HEK293 (cell line): Measurements from ENCODE around the gene SYNE2.

Experiments
- TF ChIP-seq, protein P1 (sequence below): fragments of 450-650 bp; formaldehyde crosslinking; IDR thresholded peaks from 2 replicates; pipeline ENCODE4 v1.5.1; 2016; ENCODE audit warnings: missing biosample characterization, missing genetic modification characterization
- TF ChIP-seq, protein P2 (sequence below): fragments of 450-650 bp; formaldehyde crosslinking; IDR thresholded peaks from 2 replicates; pipeline ENCODE4 v1.5.1; 2016; ENCODE audit warnings: missing biosample characterization, missing genetic modification characterization

DNA sequence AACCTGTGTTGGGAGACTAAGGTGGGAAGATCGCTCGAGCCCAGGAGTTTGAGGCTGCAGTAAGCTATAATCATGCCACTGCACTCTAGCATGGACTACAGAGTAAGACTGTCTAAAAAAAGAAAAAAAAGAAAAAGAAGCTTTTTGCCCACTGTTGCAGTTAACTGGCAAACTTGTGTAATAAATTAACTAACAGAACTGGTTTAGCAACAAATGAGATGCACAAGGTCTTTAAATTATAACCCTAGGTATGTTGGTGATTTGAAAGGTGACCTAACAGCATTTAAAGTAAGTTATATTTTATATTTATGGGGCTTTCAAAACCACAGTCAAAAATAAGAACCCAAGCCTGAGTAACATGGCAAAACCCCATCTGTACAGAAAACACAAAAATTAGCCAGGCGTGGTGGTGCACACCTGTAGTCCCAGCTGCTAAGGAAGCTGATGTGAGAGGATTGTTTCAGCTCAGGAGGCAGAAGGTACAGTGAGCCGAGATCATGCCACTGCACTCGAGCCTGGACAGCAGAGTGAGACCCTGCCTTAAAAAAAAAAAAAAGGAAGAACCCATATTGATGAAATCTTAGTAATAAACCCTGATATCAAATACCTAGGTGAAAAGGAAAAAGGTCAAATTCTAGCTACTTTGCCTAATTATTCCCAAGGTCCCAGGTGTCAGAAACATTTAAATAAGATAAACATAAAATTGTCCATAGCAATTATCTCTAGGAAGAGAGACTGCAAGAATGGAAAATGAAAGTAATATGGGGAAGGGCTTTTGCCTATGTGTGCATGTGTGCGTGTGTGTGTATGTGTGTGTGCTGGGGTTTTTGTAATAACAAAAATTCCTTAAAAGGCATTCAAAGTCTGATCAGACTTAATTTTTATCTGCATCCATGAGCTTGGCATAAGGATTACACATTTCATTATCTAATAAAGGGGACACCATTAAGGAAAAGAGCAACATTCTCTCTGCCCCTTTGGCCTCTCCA is 15.4 kb downstream of the SYNE2 start:
- TF ChIP-seq, protein P1, sequence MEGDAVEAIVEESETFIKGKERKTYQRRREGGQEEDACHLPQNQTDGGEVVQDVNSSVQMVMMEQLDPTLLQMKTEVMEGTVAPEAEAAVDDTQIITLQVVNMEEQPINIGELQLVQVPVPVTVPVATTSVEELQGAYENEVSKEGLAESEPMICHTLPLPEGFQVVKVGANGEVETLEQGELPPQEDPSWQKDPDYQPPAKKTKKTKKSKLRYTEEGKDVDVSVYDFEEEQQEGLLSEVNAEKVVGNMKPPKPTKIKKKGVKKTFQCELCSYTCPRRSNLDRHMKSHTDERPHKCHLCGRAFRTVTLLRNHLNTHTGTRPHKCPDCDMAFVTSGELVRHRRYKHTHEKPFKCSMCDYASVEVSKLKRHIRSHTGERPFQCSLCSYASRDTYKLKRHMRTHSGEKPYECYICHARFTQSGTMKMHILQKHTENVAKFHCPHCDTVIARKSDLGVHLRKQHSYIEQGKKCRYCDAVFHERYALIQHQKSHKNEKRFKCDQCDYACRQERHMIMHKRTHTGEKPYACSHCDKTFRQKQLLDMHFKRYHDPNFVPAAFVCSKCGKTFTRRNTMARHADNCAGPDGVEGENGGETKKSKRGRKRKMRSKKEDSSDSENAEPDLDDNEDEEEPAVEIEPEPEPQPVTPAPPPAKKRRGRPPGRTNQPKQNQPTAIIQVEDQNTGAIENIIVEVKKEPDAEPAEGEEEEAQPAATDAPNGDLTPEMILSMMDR (tag by site-specific recombination) = no peak
- TF ChIP-seq, protein P2, sequence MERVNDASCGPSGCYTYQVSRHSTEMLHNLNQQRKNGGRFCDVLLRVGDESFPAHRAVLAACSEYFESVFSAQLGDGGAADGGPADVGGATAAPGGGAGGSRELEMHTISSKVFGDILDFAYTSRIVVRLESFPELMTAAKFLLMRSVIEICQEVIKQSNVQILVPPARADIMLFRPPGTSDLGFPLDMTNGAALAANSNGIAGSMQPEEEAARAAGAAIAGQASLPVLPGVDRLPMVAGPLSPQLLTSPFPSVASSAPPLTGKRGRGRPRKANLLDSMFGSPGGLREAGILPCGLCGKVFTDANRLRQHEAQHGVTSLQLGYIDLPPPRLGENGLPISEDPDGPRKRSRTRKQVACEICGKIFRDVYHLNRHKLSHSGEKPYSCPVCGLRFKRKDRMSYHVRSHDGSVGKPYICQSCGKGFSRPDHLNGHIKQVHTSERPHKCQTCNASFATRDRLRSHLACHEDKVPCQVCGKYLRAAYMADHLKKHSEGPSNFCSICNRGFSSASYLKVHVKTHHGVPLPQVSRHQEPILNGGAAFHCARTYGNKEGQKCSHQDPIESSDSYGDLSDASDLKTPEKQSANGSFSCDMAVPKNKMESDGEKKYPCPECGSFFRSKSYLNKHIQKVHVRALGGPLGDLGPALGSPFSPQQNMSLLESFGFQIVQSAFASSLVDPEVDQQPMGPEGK = no peak
